Measurements from ENCODE around the gene DSC3. TPM values are rescaled to one million over a fixed set of nuclear protein-coding genes. Genes with fewer than 3 reads are reported as not detected.

Gene DSC3
- polyA plus RNA-seq, 1 experiment, result 0.02 TPM

DNA sequence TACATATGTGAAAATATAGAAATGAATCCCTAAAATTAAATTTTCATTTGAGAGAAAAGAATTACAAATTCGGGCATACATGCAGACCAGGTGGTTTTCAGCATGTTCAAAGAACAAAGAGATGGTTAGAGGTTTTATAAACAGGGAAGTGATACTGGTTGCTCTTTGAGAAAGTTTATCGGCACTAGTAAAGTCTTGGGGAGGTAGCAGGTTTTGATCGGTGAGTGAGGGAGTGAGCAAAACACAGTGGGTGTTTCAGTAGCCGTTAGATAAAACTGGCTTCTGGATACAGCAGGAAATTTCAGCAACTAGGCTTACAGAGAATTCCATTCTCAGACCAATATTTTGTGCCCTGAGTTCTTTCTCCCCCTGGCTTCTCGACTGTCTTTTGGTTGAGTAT, 51.1 kb downstream of the DSC3 start:
- ChIA-PET CTCF (no interaction called here), POLR2A (no interaction called here)
- Histone ChIP-seq H3K27me3 (ENCODE audit: control insufficient read depth, insufficient read depth, low read length) (no peaks in the 10 kb centered on the region), H3K9me3 (ENCODE audit: control insufficient read depth, insufficient read depth, low read length) (peaks cover 2% of the 10 kb centered on the region; the same call in 1 of the 2 replicates), H3K27ac (ENCODE audit: low read depth, low read length) (no peak overlapping the region), H3K4me3 (ENCODE audit: low read depth, low read length) (no peak overlapping the region)
- no peak for DNase-seq (ENCODE audit: low read depth, low spot score)
- TF ChIP-seq, protein P1, sequence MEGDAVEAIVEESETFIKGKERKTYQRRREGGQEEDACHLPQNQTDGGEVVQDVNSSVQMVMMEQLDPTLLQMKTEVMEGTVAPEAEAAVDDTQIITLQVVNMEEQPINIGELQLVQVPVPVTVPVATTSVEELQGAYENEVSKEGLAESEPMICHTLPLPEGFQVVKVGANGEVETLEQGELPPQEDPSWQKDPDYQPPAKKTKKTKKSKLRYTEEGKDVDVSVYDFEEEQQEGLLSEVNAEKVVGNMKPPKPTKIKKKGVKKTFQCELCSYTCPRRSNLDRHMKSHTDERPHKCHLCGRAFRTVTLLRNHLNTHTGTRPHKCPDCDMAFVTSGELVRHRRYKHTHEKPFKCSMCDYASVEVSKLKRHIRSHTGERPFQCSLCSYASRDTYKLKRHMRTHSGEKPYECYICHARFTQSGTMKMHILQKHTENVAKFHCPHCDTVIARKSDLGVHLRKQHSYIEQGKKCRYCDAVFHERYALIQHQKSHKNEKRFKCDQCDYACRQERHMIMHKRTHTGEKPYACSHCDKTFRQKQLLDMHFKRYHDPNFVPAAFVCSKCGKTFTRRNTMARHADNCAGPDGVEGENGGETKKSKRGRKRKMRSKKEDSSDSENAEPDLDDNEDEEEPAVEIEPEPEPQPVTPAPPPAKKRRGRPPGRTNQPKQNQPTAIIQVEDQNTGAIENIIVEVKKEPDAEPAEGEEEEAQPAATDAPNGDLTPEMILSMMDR (IDR thresholded peaks at IDR 0.05; ENCODE audit: low read depth, low read length), result no peak

DNA sequence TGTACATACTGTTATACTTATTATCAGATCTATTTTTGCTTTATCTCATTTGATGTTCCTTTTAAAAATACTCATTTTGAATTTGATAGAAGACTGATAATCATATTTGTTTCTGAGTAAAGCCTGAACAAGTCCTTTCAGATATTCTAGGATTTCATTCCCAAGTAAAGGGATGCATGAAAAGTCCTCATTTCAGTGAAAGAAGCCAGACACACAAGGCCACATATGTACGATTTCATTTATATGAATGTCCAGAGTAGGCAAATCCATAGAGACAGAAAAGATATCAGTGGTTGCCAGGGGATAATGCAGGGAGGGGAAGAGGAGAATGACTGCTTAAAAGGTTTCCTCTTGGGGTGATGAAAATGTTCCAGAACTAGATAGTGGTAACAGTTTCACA, 53.4 kb downstream of the DSC3 start:
- no peak overlapping the region for H3K4me3 ChIP-seq (ENCODE audit: low read depth, low read length)
- DNase-seq (ENCODE audit: low read depth, low spot score), result no peak
- no peak overlapping the region for H3K27ac ChIP-seq (ENCODE audit: low read depth, low read length)
- POLR2A ChIA-PET, result no interaction called here
- CTCF ChIA-PET, result no interaction called here
- TF ChIP-seq, protein P1 (IDR thresholded peaks at IDR 0.05; ENCODE audit: low read depth, low read length), result no peak
- H3K27me3 ChIP-seq (ENCODE audit: control insufficient read depth, insufficient read depth, low read length), result no peaks in the 10 kb centered on the region
- peaks cover 4% of the 10 kb centered on the region for H3K9me3 ChIP-seq (ENCODE audit: control insufficient read depth, insufficient read depth, low read length)

DNA sequence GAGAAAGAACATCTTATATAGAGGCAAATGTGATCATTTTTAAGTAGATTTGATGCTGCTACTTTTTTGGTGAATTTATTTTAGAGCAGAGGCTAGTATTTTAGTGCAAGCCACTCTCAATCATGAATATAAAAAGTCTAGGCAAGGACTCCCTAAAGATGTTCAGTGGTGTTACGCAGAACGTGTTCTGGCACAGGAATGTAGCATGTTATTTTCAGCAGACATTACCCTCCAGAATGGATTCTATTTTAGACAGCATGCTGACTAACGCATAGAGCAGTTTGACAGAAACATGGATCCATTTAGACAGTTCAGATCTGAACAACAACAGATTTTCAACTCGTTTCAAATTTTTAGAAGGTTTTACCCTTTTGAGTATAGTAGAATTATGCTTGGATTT, 54.1 kb downstream of the DSC3 start:
- CTCF ChIA-PET, result no interaction called here
- POLR2A ChIA-PET, result no interaction called here

DNA sequence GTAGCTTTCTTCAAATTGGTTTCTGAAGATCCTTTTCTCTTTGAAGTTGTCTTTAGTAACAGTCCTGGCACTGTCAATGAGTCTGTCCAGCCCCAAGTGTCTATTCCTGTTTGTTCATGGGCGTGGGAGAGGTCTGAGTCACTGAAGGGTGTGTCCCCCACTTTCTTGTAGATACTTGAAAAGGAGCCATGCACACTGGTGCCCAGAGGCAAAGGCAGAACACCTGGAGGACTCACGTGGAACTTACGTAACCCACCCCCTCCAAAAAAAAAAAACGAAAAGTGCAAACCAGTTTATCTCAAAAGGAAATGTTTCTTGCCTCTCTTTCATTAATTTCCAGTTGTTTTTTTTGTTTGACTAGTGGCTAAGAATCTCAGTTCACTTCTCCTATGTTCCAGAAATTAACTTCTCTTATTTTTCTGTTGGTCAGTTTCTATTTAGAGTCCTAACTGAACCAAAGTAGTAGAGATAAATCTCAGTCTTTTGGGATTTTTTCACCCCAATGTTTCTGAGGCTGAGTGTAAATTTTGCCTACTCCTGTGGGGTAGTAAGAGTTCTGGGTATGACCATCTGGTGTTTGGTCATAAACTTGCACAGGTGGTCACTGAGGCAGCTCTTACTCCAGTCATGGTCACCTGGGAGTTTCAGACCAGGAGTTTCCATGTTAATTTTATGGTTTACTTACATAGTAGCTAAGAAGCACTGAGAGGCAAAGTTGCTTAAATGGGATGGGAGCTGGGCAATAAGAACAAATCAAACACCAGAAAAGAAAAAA, 54.9 kb downstream of the DSC3 start:
- DNase-seq (ENCODE audit: low read depth, low spot score), result no peak
- ChIA-PET POLR2A (no interaction called here), CTCF (no interaction called here)
- Histone ChIP-seq H3K9me3 (ENCODE audit: control insufficient read depth, insufficient read depth, low read length) (peaks cover 7% of the 10 kb centered on the region), H3K27me3 (ENCODE audit: control insufficient read depth, insufficient read depth, low read length) (no peaks in the 10 kb centered on the region), H3K4me3 (ENCODE audit: low read depth, low read length) (no peak overlapping the region), H3K27ac (ENCODE audit: low read depth, low read length) (no peak overlapping the region)
- TF ChIP-seq, protein P1 (IDR thresholded peaks at IDR 0.05; ENCODE audit: low read depth, low read length), result no peak

More for the DNA sequence above, 54.1 kb downstream of the DSC3 start:
- Histone ChIP-seq H3K9me3 (ENCODE audit: control insufficient read depth, insufficient read depth, low read length) (peaks cover 7% of the 10 kb centered on the region), H3K4me3 (ENCODE audit: low read depth, low read length) (no peak overlapping the region), H3K27me3 (ENCODE audit: control insufficient read depth, insufficient read depth, low read length) (no peaks in the 10 kb centered on the region), H3K27ac (ENCODE audit: low read depth, low read length) (no peak overlapping the region)
- no peak for DNase-seq (ENCODE audit: low read depth, low spot score)
- TF ChIP-seq, protein P1 (IDR thresholded peaks at IDR 0.05; ENCODE audit: low read depth, low read length), result no peak

DNA sequence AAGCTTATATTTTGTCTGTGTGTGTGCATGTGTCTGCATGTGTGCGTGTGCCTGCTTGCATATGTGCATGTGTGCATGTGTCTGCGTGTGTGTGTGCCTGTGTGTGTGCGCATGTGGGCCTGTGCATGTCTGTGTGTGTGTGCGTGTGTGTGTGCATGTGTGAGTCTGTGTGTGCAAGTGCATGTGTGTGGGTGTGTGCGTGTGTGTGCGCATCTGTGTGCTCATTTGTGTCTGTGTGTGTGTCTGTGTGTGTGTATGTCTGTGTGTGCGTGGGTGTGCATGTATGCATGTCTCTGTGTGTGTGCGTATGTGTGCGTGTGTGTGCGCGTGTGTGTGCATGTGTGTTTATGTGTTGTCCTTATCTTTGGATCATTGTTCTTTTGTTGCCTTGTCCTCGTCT, 56.8 kb downstream of the DSC3 start:
- ChIA-PET POLR2A (no interaction called here), CTCF (no interaction called here)
- TF ChIP-seq, protein P1 (IDR thresholded peaks at IDR 0.05; ENCODE audit: low read depth, low read length), result no peak
- peaks cover 10% of the 10 kb centered on the region for H3K9me3 ChIP-seq (ENCODE audit: control insufficient read depth, insufficient read depth, low read length)
- DNase-seq (ENCODE audit: low read depth, low spot score), result no peak
- no peak overlapping the region for H3K27ac ChIP-seq (ENCODE audit: low read depth, low read length)
- no peaks in the 10 kb centered on the region for H3K27me3 ChIP-seq (ENCODE audit: control insufficient read depth, insufficient read depth, low read length)
- no peak overlapping the region for H3K4me3 ChIP-seq (ENCODE audit: low read depth, low read length)
